Adipose tissue (tissue), 3 donors: ENCODE data around the gene THTPA. TPM values are rescaled to one million over a fixed set of nuclear protein-coding genes. Genes with fewer than 3 reads are reported as not detected.
"Not testable (repeated sequence)": the region's sequence is repeated elsewhere in the genome, so short reads cannot be mapped to it uniquely, and the experiment has no call there.

Experiments used
- H3K27ac ChIP-seq: one replicate; pipeline ENCODE4 v1.5.1; 2013; ENCODE audit warnings: low read depth, low read length
- WGBS, 3 donors: extraction: QIAGEN DNeasy Blood & Tissue Kit; methylation state at CpG; one replicate each; pipeline ENCODE4 v1.1.7; 2013; 5-methylcytosine and 5-hydroxymethylcytosine counted together
- polyA plus RNA-seq, 3 donors: library from polyadenylated mRNA; stranded (reverse); fragments of 200-250 nt; gene quantifications; one replicate each; pipeline ENCODE4 v1.2.3, GENCODE V29; 2013
- donor health status: healthy with polysubstance abuse.
- donor health status: Bipolar disorder and iron deficiency.
- donor health status: healthy.

Gene THTPA
- polyA plus RNA-seq, 3 donors = 8.2 to 22.1 (median 18.3) TPM

DNA sequence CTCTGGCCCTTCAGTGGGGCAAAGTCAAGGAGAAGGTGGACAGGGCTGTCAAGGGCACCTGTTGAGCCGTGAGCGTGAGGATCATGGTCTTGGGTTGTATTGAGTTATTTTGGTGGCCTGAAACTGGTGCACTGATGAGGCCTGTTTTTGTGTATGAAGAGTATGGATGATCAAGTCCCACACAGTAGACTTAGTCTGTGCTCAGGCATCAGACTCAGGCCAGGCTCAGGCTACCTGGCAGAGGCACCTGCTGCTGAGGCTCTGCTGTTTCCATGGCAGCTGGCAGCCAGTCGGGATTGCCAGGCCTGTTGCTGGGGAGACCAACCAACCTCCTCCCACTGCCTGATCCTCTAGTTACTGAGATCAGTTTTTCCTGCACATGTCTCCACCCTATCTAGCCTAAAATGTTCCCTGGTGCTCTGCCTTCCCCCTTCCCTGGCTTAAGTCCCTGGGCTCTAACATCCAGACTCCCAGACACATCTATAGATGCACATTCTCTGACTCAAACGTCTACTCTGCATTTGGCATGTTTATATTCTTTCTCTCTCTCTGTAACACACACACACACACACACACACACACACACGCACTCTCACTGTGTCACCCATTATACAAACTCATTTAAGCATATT, 17.4 kb downstream of the THTPA start:
- 68 to 79% (median 78%) methylated on average over 5 of the region's 5 CpGs for WGBS, 3 donors
- H3K27ac ChIP-seq = no peak overlapping the region

DNA sequence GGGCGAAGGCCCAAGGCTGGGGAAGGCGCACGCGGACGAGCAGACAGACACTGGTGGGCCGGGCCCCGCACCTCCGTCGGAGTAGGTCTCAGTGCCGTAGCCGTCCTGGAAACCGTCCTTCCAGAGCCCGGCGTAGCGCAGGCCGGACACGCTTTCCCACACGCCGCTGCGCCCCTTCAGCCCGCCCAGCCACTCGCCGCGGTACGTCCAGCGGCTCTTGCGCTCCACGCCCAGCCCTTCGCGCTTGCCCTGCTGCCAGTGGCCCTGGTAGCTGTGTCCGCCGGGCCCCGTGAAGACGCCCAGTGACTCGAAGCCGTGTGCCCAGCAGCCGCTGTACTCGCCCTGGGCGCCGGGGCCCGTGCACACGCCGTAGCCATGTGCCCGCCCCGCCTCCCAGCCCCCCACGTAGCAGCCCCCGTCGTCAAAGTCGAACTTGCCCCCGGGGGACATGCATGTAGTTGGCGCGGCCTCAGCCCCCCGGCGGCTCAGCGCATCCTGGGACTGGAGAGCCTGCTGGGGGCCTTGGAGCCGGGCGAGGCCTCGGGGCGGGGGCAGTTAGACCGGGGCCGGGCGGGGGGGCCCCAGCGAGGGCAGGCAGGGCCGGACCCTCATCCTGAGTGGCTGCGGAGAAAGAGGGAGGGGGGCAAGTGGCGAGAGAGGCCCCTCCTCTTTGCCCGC, 21.1 kb downstream of the THTPA start:
- no peak overlapping the region for H3K27ac ChIP-seq
- 1 to 7% (median 4%) methylated on average over 59 to 66 of the region's 67 CpGs for WGBS, 3 donors

DNA sequence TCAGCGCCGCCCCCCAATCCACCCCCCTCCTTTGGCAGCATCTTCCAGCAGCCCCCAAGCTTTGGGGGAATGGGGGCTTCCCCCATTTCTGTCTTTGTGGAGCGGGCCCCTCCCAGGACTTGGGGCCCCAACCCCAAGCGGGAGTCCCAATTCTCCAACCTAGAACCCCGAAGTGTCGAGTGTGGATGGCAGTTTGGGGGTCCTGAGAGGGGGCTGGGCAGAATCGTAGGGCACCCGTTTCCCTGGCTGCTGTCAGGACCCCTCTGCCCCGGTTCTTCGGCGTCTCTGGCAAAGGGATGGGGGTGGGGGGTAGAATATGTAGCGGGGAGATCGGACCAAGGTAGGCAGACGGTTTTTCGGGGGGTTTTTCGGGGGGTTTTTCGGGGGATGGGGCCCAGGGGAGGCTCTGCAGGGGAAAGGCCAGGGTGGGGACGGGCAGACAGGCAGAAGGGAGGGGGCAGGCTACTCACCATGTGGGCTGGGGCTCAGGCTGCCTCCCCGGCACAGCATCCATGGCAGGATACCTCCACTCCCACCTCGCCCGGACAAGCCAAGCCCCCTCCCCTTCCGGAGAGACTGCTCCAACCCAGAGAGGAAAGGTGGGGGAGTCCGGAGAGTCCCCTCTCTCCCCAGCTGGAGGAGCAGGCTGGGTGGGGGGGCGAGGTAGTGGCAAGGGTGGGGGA, 21.8 kb downstream of the THTPA start:
- H3K27ac ChIP-seq = no peak overlapping the region
- 2 to 13% (median 3%) methylated on average over 20 to 24 of the region's 24 CpGs for WGBS, 3 donors

GRCh38 chr14:23578560-23579310, 22.7 kb downstream of the THTPA start, which contains the start of gene JPH4:
JPH4 (minus strand) TSS chr14:23578790; CDS start chr14:23577453, 1,337 bp downstream.
- no peak within 1 kb of the TSS for H3K27ac ChIP-seq
- 14 to 33% (median 19%) methylated on average over 18 of the region's 18 CpGs for WGBS, 3 donors

DNA sequence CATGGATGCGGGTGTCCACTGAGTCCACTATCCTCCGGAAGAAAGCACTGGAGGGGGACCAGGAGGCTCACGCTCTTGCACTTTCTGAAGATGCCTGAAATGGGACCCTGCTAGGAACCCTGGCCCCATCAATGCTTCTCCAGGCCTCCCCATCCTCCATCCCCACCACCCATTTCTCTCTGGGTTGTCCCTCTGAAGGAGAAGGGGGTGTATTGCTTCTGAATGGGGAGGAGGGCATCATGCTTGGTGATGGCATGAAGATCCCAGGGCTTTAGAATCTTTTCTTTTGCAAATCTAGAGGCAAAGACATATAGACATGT, 23.2 kb downstream of the THTPA start:
- no peak overlapping the region for H3K27ac ChIP-seq
- 46 to 74% (median 54%) methylated on average over 3 of the region's 3 CpGs for WGBS, 3 donors

GRCh38 chr14:23579739-23580138, 23.7 kb downstream of the THTPA start:
- no peak overlapping the region for H3K27ac ChIP-seq

DNA sequence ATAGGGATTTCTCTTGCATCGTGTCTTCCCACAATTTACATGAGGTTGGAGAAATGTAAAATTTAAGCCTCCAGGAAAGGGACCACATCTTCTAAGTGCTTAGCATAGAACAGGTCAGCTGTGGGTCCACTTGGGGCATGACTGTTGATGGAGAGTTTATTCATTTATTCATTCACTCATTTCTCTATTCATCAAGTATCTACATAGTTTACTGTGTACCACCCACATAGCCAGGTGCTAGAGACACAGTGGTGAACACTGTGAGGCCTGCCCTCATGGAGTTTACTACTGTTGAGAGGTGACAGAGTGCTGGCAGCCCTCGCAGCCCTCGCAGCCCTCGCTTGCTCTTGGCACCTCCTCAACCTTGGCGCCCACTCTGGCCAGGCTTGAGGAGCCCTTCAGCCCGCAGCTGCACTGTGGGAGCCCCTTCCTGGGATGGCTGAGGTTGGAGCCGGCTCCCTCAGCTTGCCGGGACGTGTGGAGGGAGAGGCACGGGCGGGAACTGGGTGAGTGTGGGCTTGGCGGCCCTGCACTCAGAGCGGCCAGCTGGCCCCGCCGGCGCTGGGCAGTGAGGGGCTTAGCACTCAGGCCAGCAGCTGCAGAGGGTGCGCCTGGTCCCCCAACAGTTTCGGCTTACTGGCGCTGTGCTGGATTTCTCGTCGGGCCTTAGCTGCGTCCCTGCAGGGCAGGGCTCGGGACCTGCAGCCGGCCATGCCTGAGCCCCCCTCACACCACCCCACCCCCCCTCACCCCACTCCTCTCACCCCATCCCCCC, 24.3 kb downstream of the THTPA start:
- WGBS, 3 donors = 89 to 92% (median 90%) methylated on average over 21 to 24 of the region's 24 CpGs
- no peak overlapping the region for H3K27ac ChIP-seq

- 96 to 97% (median 97%) methylated on average over 4 to 6 of the region's 8 CpGs for WGBS, 3 donors
Observed at GRCh38 chr14:23580948-23581281, 24.8 kb downstream of the THTPA start.

DNA sequence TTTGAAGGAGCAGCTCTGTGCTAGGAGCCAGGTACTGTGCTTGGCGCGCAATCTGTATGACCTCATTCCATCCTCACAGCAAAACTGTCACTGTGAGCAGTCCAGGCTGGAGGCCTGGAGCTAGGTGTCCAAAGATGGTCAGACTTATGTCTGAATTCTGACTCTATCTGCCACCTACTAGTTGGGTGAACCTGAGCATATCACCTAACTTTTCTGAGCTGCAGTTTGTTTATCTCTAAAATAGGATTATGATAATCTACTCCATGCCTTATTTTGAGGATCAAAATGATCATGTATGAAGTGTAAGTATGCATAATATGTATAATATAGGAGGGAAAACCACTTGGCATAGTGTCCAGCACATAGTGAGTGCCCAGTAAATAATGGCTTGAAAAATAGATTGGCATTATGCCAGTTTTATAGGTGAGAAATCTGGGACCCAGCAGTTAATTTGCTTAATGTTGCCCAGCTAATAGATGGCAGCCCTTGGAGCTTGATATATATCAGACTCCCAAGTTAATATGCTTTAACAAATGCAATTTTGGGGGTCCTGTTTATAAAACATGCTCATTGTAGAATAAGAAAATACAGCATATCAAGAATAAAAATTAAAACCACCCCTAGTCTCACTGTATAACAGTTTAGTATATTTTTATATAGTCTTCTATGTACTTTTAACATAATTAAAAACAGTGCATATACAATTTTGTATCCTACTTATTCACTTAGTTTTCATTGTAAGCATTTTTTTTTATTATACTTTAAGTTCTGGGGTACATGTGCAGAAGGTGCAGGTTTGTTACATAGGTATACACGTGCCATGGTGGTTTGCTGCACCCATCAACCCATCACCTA, 27.1 kb downstream of the THTPA start:
- 81 to 87% (median 85%) methylated on average over 3 of the region's 3 CpGs for WGBS, 3 donors
- no peak overlapping the region for H3K27ac ChIP-seq

More at GRCh38 chr14:23580948-23581281, 24.8 kb downstream of the THTPA start:
- no peak overlapping the region for H3K27ac ChIP-seq

- WGBS, 3 donors = 78 to 86% (median 86%) methylated on average over 22 to 25 of the region's 25 CpGs
Observed at GRCh38 chr14:23583761-23584526, 27.9 kb downstream of the THTPA start.

DNA sequence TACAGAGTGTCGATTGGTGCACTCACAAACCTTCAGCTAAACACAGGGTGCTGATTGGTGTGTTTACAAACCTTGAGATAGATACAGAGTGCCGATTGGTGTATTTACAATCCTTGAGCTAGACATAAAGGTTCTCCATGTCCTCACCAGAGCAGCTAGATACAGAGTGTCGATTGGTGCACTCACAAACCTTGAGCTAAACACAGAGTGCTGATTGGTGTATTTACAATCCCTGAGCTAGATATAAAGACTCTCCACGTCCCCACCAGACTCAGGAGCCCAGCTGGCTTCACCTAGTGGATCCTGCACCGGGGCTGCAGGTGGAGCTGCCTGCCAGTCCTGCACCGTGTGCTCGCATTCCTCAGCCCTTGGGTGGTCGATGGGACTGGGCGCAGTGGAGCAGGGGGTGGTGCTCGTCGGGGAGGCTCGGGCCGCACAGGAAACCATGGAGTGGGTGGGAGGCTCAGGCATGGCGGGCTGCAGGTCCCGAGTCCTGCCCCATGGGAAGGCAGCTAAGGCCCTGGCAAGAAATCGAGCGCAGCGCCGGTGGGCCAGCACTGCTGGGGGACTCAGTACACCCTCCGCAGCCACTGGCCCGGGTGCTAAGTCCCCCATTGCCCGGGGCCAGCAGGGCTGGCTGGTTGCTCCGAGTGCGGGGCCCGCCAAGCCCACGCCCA, 28.6 kb downstream of the THTPA start:
- not testable (repeated sequence) for H3K27ac ChIP-seq
- 87 to 92% (median 92%) methylated on average over 17 to 24 of the region's 26 CpGs for WGBS, 3 donors

More at GRCh38 chr14:23583761-23584526, 27.9 kb downstream of the THTPA start:
- not testable (repeated sequence) for H3K27ac ChIP-seq

DNA sequence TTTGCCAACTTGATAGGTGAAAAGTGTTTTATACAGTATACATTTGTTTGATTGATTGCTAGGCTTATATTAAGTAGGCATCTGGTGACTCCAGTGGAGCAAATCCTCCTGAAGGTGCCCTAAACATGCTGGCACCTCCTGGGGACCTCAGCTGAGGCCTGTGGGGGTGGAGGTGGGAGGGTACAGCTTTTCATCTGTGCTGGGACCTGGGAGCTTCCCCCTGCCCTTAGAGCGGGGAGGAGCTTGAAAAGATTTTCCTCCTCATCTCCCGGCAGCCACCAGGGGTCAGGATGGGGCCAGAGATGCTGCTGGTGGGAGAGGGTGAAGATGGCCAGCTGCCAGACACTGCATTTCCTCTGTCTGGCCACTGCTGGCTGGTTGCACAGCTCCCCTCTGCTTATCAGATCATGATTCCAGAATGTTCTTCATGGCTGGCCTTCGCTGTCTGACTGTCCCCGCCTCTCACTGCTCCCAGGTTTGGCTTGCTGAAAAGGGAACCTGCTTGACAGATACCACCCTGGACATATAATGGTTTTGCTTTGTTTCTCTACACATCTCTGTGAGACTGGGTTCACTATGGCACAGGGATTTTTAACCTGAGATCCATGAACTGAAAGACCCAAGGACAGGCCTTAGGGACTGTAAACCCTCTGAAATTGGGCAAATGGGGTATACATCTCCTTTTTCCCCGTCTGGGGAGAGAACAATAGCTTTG, 33.0 kb downstream of the THTPA start:
- no peak overlapping the region for H3K27ac ChIP-seq
- 11 to 18% (median 15%) methylated on average over 5 of the region's 5 CpGs for whole genome bisulfite sequencing, 3 donors

DNA sequence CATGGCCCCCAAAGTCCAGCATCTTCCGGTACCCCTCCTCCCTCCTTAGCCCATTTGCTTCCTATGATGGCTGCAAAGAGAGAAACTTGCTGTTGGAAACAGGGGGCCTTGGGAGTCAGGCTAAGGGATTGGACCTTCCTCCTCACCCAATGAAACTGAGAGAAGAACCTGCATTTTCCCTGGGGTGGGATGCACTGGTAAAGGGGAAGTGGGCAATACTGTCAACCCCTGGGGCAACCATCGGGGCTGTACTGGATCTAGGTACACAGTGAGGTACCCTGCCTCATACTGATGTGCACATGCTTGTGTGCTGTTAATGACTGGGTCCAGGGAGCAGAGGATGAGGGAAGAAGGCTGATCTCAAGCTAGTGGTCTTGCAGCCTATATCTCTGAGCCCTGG, 33.5 kb downstream of the THTPA start:
- no peak overlapping the region for H3K27ac ChIP-seq
- 71 to 96% (median 79%) methylated on average over 2 of the region's 2 CpGs for WGBS, 3 donors

GRCh38 chr14:23590198-23590597, 34.1 kb downstream of the THTPA start:
- 89 to 93% (median 91%) methylated on average over 4 of the region's 4 CpGs for WGBS, 3 donors
- H3K27ac ChIP-seq = no peak overlapping the region

GRCh38 chr14:23594191-23594590, 38.1 kb downstream of the THTPA start:
- WGBS, 3 donors = 64 to 88% (median 70%) methylated on average over 3 of the region's 3 CpGs
- not testable (repeated sequence) for H3K27ac ChIP-seq

GRCh38 chr14:23600322-23600707, 44.2 kb downstream of the THTPA start:
- WGBS, 3 donors = 44 to 100% (median 88%) methylated on average over 2 of the region's 2 CpGs

More at GRCh38 chr14:23600322-23600707, 44.2 kb downstream of the THTPA start:
- H3K27ac ChIP-seq = no peak overlapping the region
